GM23338 (cell line): ENCODE results near the gene ZCCHC10. TPM values are rescaled to one million over a fixed set of nuclear protein-coding genes. Genes with fewer than 3 reads are reported as not detected.
A peak's percentile ranks its signal among the peaks of the same experiment; 100 is the strongest.

Experiments
- ATAC-seq: fragments of 200-7000 bp; cut with Tn5 transposase; 3 replicates; pipeline ENCODE4 v1.9.1; 2020
- DNase-seq: peaks from one replicate; pipeline ENCODE4 v3.0.0-alpha.2; 2015; ENCODE audit warnings: low spot score
- H2AFZ ChIP-seq: fragments of 200-600 bp; sonication (generic); 2 replicates; pipeline ENCODE4 v1.8.0; 2016; ENCODE audit warnings: antibody characterized with exemption, mild to moderate bottlenecking, moderate library complexity
- H3F3A ChIP-seq: fragments of 200-600 bp; sonication (generic); replicated peaks from 2 replicates; pipeline ENCODE4 v1.8.0; 2017; ENCODE audit warnings: antibody characterized with exemption, mixed run types, low read depth
- H3K27ac ChIP-seq: fragments of 200-600 bp; sonication (generic); 2 replicates; pipeline ENCODE4 v1.6.1; 2016; ENCODE audit warnings: low read depth
- H3K27me3 ChIP-seq: fragments of 200-600 bp; sonication (generic); 2 replicates; pipeline ENCODE4 v1.8.0; 2016; ENCODE audit warnings: mild to moderate bottlenecking, mixed run types, moderate library complexity; ENCODE audit not compliant: insufficient read depth
- H3K36me3 ChIP-seq: fragments of 200-600 bp; sonication (generic); 2 replicates; pipeline ENCODE4 v1.8.0; 2016; ENCODE audit warnings: mild to moderate bottlenecking; ENCODE audit not compliant: insufficient read depth
- H3K4me1 ChIP-seq: fragments of 200-600 bp; sonication (generic); 2 replicates; pipeline ENCODE4 v1.8.0; 2016; ENCODE audit warnings: mild to moderate bottlenecking, moderate library complexity; ENCODE audit not compliant: insufficient read depth
- H3K4me2 ChIP-seq: fragments of 200-600 bp; sonication (generic); 2 replicates; pipeline ENCODE4 v1.7.1; 2017; ENCODE audit warnings: mixed run types
- H3K4me3 ChIP-seq: fragments of 200-600 bp; sonication (generic); 2 replicates; pipeline ENCODE4 v1.6.1; 2016; ENCODE audit warnings: mixed run types
- H3K79me2 ChIP-seq: fragments of 200-600 bp; sonication (generic); replicated peaks from 2 replicates; pipeline ENCODE4 v1.8.0; 2017; ENCODE audit warnings: mild to moderate bottlenecking; ENCODE audit not compliant: insufficient read depth
- H3K9me2 ChIP-seq: fragments of 200-600 bp; sonication (generic); 2 replicates; pipeline ENCODE4 v1.8.0; 2017; ENCODE audit not compliant: insufficient read depth
- H4K20me1 ChIP-seq: fragments of 200-600 bp; sonication (generic); replicated peaks from 2 replicates; pipeline ENCODE4 v1.8.0; 2017; ENCODE audit warnings: mild to moderate bottlenecking; ENCODE audit not compliant: insufficient read depth
- H3K27ac Mint-ChIP-seq: 2 replicates; pipeline ENCODE4 v1.8.0; 2020; ENCODE audit warnings: inconsistent platforms, mild to moderate bottlenecking, moderate library complexity, mixed read lengths
- H3K27me3 Mint-ChIP-seq: 3 replicates; pipeline ENCODE4 v1.8.0; 2022; ENCODE audit warnings: low read depth, mild to moderate bottlenecking, moderate library complexity, mixed read lengths, inconsistent platforms; ENCODE audit not compliant: insufficient read depth, poor library complexity
- H3K36me3 Mint-ChIP-seq: 3 replicates; pipeline ENCODE4 v1.8.0; 2021; ENCODE audit warnings: low read depth, mild to moderate bottlenecking, inconsistent platforms, moderate library complexity, mixed read lengths
- H3K4me1 Mint-ChIP-seq: 3 replicates; pipeline ENCODE4 v1.8.0; 2020; ENCODE audit warnings: mild to moderate bottlenecking, inconsistent platforms, mixed read lengths
- H3K4me3 Mint-ChIP-seq: 3 replicates; pipeline ENCODE4 v1.8.0; 2021; ENCODE audit warnings: moderate library complexity, mild to moderate bottlenecking, inconsistent platforms, mixed read lengths
- H3K9me3 Mint-ChIP-seq: 3 replicates; pipeline ENCODE4 v1.8.0; 2020; ENCODE audit warnings: moderate library complexity, mild to moderate bottlenecking, inconsistent platforms, mixed read lengths
- ETS1 ChIP-seq: IDR thresholded peaks from 2 replicates; pipeline ENCODE4 v1.6.1; 2016; ENCODE audit warnings: antibody characterized with exemption
- EZH2phosphoT487 ChIP-seq: fragments of 200-600 bp; sonication (generic); IDR thresholded peaks from one replicate; pipeline ENCODE4 v1.8.1; 2018; ENCODE audit warnings: antibody characterized with exemption; ENCODE audit not compliant: unreplicated experiment
- JUNB ChIP-seq: IDR thresholded peaks from one replicate; pipeline ENCODE4 v1.6.1; 2016; ENCODE audit warnings: antibody characterized with exemption; ENCODE audit not compliant: unreplicated experiment
- NANOG ChIP-seq: IDR thresholded peaks from 2 replicates; pipeline ENCODE4 v1.6.1; 2016; ENCODE audit warnings: antibody characterized with exemption, borderline replicate concordance
- POLR2AphosphoS5 ChIP-seq: IDR thresholded peaks from 2 replicates; pipeline ENCODE4 v1.6.1; 2016; ENCODE audit warnings: antibody characterized with exemption, low read depth
- REST ChIP-seq: IDR thresholded peaks from one replicate; pipeline ENCODE4 v1.6.1; 2018; ENCODE audit warnings: antibody characterized with exemption; ENCODE audit not compliant: unreplicated experiment
- STAT1 ChIP-seq: IDR thresholded peaks from one replicate; pipeline ENCODE4 v1.6.1; 2016; ENCODE audit warnings: antibody characterized with exemption; ENCODE audit not compliant: unreplicated experiment
- ZNF114 ChIP-seq: fragments of 250-450 bp; sonication (Bioruptor Pico); IDR thresholded peaks from 2 replicates; pipeline ENCODE4 v1.5.0; 2020; ENCODE audit warnings: mild to moderate bottlenecking, moderate library complexity
- ZNF331 ChIP-seq: fragments of 250-450 bp; sonication (Bioruptor Pico); IDR thresholded peaks from 2 replicates; pipeline ENCODE4 v1.5.0; 2020; ENCODE audit warnings: low read depth, mild to moderate bottlenecking, moderate library complexity
- polyA plus RNA-seq: library from polyadenylated mRNA; unstranded; fragments of >200 nt; fragmentation: Nextera tagmentation; extraction: Ambion mirVana; gene quantifications from 2 replicates; pipeline ENCODE4 v1.2.1, GENCODE V29; 2016
- total RNA-seq: library from RNA; depleted of rRNA; stranded (reverse); fragments of >200 nt; shearing (Covaris generic); gene quantifications from 2 replicates; pipeline ENCODE4 v1.2.3, GENCODE V29; 2014
- TF ChIP-seq, protein P1 (sequence below): fragments of 250-450 bp; sonication (Bioruptor Pico); IDR thresholded peaks from 2 replicates; pipeline ENCODE4 v1.5.0; 2020; ENCODE audit warnings: mild to moderate bottlenecking, moderate library complexity

Gene ZCCHC10
- total and polyA plus RNA-seq, 2 experiments from 2014 or later, result 25.3 to 90.1 TPM

GRCh38 chr5:132949136-132949535, 77.2 kb downstream of the ZCCHC10 start:
- peaks cover 39% of the 10 kb centered on the region for H4K20me1 ChIP-seq
- H3K27ac Mint-ChIP-seq, result no peak overlapping the region
- no peaks in the 10 kb centered on the region for H3K9me3 Mint-ChIP-seq
- H3K9me2 ChIP-seq, result no peaks in the 10 kb centered on the region
- DNase-seq, result no peak
- H3F3A ChIP-seq, result no peaks in the 10 kb centered on the region
- H3K27me3 ChIP-seq, result no peaks in the 10 kb centered on the region
- H3K4me1 Mint-ChIP-seq, result peaks cover 14% of the 10 kb centered on the region
- H2AFZ ChIP-seq, result no peak overlapping the region
- no peak overlapping the region for H3K4me3 ChIP-seq
- H3K36me3 ChIP-seq, result no peaks in the 10 kb centered on the region
- H3K27me3 Mint-ChIP-seq, result peaks cover 4% of the 10 kb centered on the region
- peaks cover 3% of the 10 kb centered on the region; the same call in 1 of the 2 replicates for H3K4me1 ChIP-seq
- H3K36me3 Mint-ChIP-seq, result peaks cover 9% of the 10 kb centered on the region
- H3K79me2 ChIP-seq, result peaks cover 100% of the 10 kb centered on the region
- no peak for ATAC-seq
- H3K4me2 ChIP-seq, result no peak overlapping the region
- H3K4me3 Mint-ChIP-seq, result no peak overlapping the region
- H3K27ac ChIP-seq, result 0 out of 2 replicates have a peak overlapping the region, but pooled peaks have one; percentile 68
- TF ChIP-seq ZNF331, result no peak
- TF ChIP-seq ETS1, result no peak

DNA sequence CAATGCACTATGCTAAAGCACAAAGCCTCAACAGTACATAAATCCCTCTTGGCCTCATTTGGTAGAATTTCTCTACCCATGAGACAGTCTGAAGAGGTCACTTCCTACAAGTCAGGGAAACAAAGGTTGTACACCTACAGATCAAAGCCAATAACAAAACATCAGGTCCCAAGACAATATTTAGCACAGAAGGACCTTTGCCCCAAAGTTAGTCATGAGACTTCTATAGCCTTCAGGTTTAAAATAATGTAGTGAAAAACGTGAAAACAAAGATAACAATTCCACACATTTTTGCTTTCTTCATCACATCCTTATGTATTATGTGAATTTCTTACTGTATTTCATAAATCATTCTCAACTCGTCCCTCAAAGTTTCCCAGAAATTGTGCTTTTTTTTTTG, 78.7 kb downstream of the ZCCHC10 start:
- Histone ChIP-seq H3K79me2 (peaks cover 100% of the 10 kb centered on the region), H3K4me3 (no peak overlapping the region), H3F3A (no peaks in the 10 kb centered on the region), H3K4me2 (no peak overlapping the region), H3K4me1 (peaks cover 3% of the 10 kb centered on the region; the same call in 1 of the 2 replicates), H3K9me2 (no peaks in the 10 kb centered on the region), H3K27ac (no peak overlapping the region), H4K20me1 (peaks cover 38% of the 10 kb centered on the region), H2AFZ (no peak overlapping the region), H3K27me3 (no peaks in the 10 kb centered on the region), H3K36me3 (no peaks in the 10 kb centered on the region)
- TF ChIP-seq, protein P1, sequence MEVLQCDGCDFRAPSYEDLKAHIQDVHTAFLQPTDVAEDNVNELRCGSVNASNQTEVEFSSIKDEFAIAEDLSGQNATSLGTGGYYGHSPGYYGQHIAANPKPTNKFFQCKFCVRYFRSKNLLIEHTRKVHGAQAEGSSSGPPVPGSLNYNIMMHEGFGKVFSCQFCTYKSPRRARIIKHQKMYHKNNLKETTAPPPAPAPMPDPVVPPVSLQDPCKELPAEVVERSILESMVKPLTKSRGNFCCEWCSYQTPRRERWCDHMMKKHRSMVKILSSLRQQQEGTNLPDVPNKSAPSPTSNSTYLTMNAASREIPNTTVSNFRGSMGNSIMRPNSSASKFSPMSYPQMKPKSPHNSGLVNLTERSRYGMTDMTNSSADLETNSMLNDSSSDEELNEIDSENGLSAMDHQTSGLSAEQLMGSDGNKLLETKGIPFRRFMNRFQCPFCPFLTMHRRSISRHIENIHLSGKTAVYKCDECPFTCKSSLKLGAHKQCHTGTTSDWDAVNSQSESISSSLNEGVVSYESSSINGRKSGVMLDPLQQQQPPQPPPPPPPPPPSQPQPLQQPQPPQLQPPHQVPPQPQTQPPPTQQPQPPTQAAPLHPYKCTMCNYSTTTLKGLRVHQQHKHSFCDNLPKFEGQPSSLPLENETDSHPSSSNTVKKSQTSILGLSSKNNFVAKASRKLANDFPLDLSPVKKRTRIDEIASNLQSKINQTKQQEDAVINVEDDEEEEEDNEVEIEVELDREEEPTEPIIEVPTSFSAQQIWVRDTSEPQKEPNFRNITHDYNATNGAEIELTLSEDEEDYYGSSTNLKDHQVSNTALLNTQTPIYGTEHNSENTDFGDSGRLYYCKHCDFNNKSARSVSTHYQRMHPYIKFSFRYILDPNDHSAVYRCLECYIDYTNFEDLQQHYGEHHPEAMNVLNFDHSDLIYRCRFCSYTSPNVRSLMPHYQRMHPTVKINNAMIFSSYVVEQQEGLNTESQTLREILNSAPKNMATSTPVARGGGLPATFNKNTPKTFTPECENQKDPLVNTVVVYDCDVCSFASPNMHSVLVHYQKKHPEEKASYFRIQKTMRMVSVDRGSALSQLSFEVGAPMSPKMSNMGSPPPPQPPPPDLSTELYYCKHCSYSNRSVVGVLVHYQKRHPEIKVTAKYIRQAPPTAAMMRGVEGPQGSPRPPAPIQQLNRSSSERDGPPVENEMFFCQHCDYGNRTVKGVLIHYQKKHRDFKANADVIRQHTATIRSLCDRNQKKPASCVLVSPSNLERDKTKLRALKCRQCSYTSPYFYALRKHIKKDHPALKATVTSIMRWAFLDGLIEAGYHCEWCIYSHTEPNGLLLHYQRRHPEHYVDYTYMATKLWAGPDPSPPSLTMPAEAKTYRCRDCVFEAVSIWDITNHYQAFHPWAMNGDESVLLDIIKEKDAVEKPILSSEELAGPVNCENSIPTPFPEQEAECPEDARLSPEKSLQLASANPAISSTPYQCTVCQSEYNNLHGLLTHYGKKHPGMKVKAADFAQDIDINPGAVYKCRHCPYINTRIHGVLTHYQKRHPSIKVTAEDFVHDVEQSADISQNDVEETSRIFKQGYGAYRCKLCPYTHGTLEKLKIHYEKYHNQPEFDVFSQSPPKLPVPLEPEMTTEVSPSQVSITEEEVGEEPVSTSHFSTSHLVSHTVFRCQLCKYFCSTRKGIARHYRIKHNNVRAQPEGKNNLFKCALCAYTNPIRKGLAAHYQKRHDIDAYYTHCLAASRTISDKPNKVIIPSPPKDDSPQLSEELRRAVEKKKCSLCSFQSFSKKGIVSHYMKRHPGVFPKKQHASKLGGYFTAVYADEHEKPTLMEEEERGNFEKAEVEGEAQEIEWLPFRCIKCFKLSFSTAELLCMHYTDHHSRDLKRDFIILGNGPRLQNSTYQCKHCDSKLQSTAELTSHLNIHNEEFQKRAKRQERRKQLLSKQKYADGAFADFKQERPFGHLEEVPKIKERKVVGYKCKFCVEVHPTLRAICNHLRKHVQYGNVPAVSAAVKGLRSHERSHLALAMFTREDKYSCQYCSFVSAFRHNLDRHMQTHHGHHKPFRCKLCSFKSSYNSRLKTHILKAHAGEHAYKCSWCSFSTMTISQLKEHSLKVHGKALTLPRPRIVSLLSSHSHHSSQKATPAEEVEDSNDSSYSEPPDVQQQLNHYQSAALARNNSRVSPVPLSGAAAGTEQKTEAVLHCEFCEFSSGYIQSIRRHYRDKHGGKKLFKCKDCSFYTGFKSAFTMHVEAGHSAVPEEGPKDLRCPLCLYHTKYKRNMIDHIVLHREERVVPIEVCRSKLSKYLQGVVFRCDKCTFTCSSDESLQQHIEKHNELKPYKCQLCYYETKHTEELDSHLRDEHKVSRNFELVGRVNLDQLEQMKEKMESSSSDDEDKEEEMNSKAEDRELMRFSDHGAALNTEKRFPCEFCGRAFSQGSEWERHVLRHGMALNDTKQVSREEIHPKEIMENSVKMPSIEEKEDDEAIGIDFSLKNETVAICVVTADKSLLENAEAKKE (CRISPR knock-in tag), result no peak
- TF ChIP-seq JUNB (no peak), STAT1 (no peak), REST (no peak), ZNF114 (CRISPR knock-in tag) (no peak), ZNF331 (no peak), POLR2AphosphoS5 (no peak), EZH2phosphoT487 (no peak), NANOG (no peak)
- DNase-seq, result no peak
- H3K4me1 Mint-ChIP-seq, result peaks cover 11% of the 10 kb centered on the region
- no peak overlapping the region for H3K27ac Mint-ChIP-seq
- H3K27me3 Mint-ChIP-seq, result peaks cover 2% of the 10 kb centered on the region
- no peak for ATAC-seq
- no peak overlapping the region for H3K4me3 Mint-ChIP-seq
- no peaks in the 10 kb centered on the region for H3K9me3 Mint-ChIP-seq
- H3K36me3 Mint-ChIP-seq, result peaks cover 7% of the 10 kb centered on the region
